GM23338 (cell line): ENCODE results near the gene KRT2. TPM values are rescaled to one million over a fixed set of nuclear protein-coding genes. Genes with fewer than 3 reads are reported as not detected.

Experiments
- ATAC-seq: fragments of 200-7000 bp; cut with Tn5 transposase; 3 replicates; pipeline ENCODE4 v1.9.1; 2020
- DNase-seq: peaks from one replicate; pipeline ENCODE4 v3.0.0-alpha.2; 2015; ENCODE audit warnings: low spot score
- H2AFZ ChIP-seq: fragments of 200-600 bp; sonication (generic); 2 replicates; pipeline ENCODE4 v1.8.0; 2016; ENCODE audit warnings: antibody characterized with exemption, mild to moderate bottlenecking, moderate library complexity
- H3F3A ChIP-seq: fragments of 200-600 bp; sonication (generic); replicated peaks from 2 replicates; pipeline ENCODE4 v1.8.0; 2017; ENCODE audit warnings: antibody characterized with exemption, mixed run types, low read depth
- H3K27ac ChIP-seq: fragments of 200-600 bp; sonication (generic); 2 replicates; pipeline ENCODE4 v1.6.1; 2016; ENCODE audit warnings: low read depth
- H3K27me3 ChIP-seq: fragments of 200-600 bp; sonication (generic); 2 replicates; pipeline ENCODE4 v1.8.0; 2016; ENCODE audit warnings: mild to moderate bottlenecking, mixed run types, moderate library complexity; ENCODE audit not compliant: insufficient read depth
- H3K36me3 ChIP-seq: fragments of 200-600 bp; sonication (generic); 2 replicates; pipeline ENCODE4 v1.8.0; 2016; ENCODE audit warnings: mild to moderate bottlenecking; ENCODE audit not compliant: insufficient read depth
- H3K4me1 ChIP-seq: fragments of 200-600 bp; sonication (generic); 2 replicates; pipeline ENCODE4 v1.8.0; 2016; ENCODE audit warnings: mild to moderate bottlenecking, moderate library complexity; ENCODE audit not compliant: insufficient read depth
- H3K4me2 ChIP-seq: fragments of 200-600 bp; sonication (generic); 2 replicates; pipeline ENCODE4 v1.7.1; 2017; ENCODE audit warnings: mixed run types
- H3K4me3 ChIP-seq: fragments of 200-600 bp; sonication (generic); 2 replicates; pipeline ENCODE4 v1.6.1; 2016; ENCODE audit warnings: mixed run types
- H3K79me2 ChIP-seq: fragments of 200-600 bp; sonication (generic); replicated peaks from 2 replicates; pipeline ENCODE4 v1.8.0; 2017; ENCODE audit warnings: mild to moderate bottlenecking; ENCODE audit not compliant: insufficient read depth
- H3K9me2 ChIP-seq: fragments of 200-600 bp; sonication (generic); 2 replicates; pipeline ENCODE4 v1.8.0; 2017; ENCODE audit not compliant: insufficient read depth
- H4K20me1 ChIP-seq: fragments of 200-600 bp; sonication (generic); replicated peaks from 2 replicates; pipeline ENCODE4 v1.8.0; 2017; ENCODE audit warnings: mild to moderate bottlenecking; ENCODE audit not compliant: insufficient read depth
- H3K27ac Mint-ChIP-seq: 2 replicates; pipeline ENCODE4 v1.8.0; 2020; ENCODE audit warnings: inconsistent platforms, mild to moderate bottlenecking, moderate library complexity, mixed read lengths
- H3K27me3 Mint-ChIP-seq: 3 replicates; pipeline ENCODE4 v1.8.0; 2022; ENCODE audit warnings: low read depth, mild to moderate bottlenecking, moderate library complexity, mixed read lengths, inconsistent platforms; ENCODE audit not compliant: insufficient read depth, poor library complexity
- H3K36me3 Mint-ChIP-seq: 3 replicates; pipeline ENCODE4 v1.8.0; 2021; ENCODE audit warnings: low read depth, mild to moderate bottlenecking, inconsistent platforms, moderate library complexity, mixed read lengths
- H3K4me1 Mint-ChIP-seq: 3 replicates; pipeline ENCODE4 v1.8.0; 2020; ENCODE audit warnings: mild to moderate bottlenecking, inconsistent platforms, mixed read lengths
- H3K4me3 Mint-ChIP-seq: 3 replicates; pipeline ENCODE4 v1.8.0; 2021; ENCODE audit warnings: moderate library complexity, mild to moderate bottlenecking, inconsistent platforms, mixed read lengths
- H3K9me3 Mint-ChIP-seq: 3 replicates; pipeline ENCODE4 v1.8.0; 2020; ENCODE audit warnings: moderate library complexity, mild to moderate bottlenecking, inconsistent platforms, mixed read lengths
- CREB1 ChIP-seq: fragments of 250-450 bp; sonication (Bioruptor Pico); IDR thresholded peaks from 2 replicates; pipeline ENCODE4 v1.5.0; 2020; ENCODE audit warnings: low read depth, mild to moderate bottlenecking, moderate library complexity
- EZH2 ChIP-seq: fragments of 200-600 bp; sonication (generic); IDR thresholded peaks from one replicate; pipeline ENCODE4 v1.8.0; 2017; ENCODE audit warnings: antibody characterized with exemption, mild to moderate bottlenecking, low read depth; ENCODE audit not compliant: unreplicated experiment
- EZH2phosphoT487 ChIP-seq: fragments of 200-600 bp; sonication (generic); IDR thresholded peaks from one replicate; pipeline ENCODE4 v1.8.1; 2018; ENCODE audit warnings: antibody characterized with exemption; ENCODE audit not compliant: unreplicated experiment
- JUNB ChIP-seq: IDR thresholded peaks from one replicate; pipeline ENCODE4 v1.6.1; 2016; ENCODE audit warnings: antibody characterized with exemption; ENCODE audit not compliant: unreplicated experiment
- NANOG ChIP-seq: IDR thresholded peaks from 2 replicates; pipeline ENCODE4 v1.6.1; 2016; ENCODE audit warnings: antibody characterized with exemption, borderline replicate concordance
- POLR2AphosphoS5 ChIP-seq: IDR thresholded peaks from 2 replicates; pipeline ENCODE4 v1.6.1; 2016; ENCODE audit warnings: antibody characterized with exemption, low read depth
- STAT1 ChIP-seq: IDR thresholded peaks from one replicate; pipeline ENCODE4 v1.6.1; 2016; ENCODE audit warnings: antibody characterized with exemption; ENCODE audit not compliant: unreplicated experiment
- ZNF114 ChIP-seq: fragments of 250-450 bp; sonication (Bioruptor Pico); IDR thresholded peaks from 2 replicates; pipeline ENCODE4 v1.5.0; 2020; ENCODE audit warnings: mild to moderate bottlenecking, moderate library complexity
- polyA plus RNA-seq: library from polyadenylated mRNA; unstranded; fragments of >200 nt; fragmentation: Nextera tagmentation; extraction: Ambion mirVana; gene quantifications from 2 replicates; pipeline ENCODE4 v1.2.1, GENCODE V29; 2016
- total RNA-seq: library from RNA; depleted of rRNA; stranded (reverse); fragments of >200 nt; shearing (Covaris generic); gene quantifications from 2 replicates; pipeline ENCODE4 v1.2.3, GENCODE V29; 2014
- TF ChIP-seq, protein P1 (sequence below): fragments of 250-450 bp; sonication (Bioruptor Pico); IDR thresholded peaks from 2 replicates; pipeline ENCODE4 v1.5.0; 2020; ENCODE audit warnings: mild to moderate bottlenecking, moderate library complexity
- TF ChIP-seq, protein P2 (sequence below), 2 experiments: fragments of 200-600 bp in 1 of 2; sonication (generic) in 1 of 2; conservative IDR thresholded peaks; 2 replicates each; pipeline versions ENCODE4 v1.5.1 to v1.6.1; 2016 to 2017; ENCODE audit warnings: antibody characterized with exemption in 2 of 2, low read depth in 2 of 2, mild to moderate bottlenecking in 2 of 2, moderate library complexity in 1 of 2
- TF ChIP-seq, protein P3 (sequence below): IDR thresholded peaks from one replicate; pipeline ENCODE4 v1.6.1; 2018; ENCODE audit warnings: antibody characterized with exemption; ENCODE audit not compliant: unreplicated experiment

The KRT2 gene
- total and polyA plus RNA-seq, 2 experiments from 2014 or later: not detected

DNA sequence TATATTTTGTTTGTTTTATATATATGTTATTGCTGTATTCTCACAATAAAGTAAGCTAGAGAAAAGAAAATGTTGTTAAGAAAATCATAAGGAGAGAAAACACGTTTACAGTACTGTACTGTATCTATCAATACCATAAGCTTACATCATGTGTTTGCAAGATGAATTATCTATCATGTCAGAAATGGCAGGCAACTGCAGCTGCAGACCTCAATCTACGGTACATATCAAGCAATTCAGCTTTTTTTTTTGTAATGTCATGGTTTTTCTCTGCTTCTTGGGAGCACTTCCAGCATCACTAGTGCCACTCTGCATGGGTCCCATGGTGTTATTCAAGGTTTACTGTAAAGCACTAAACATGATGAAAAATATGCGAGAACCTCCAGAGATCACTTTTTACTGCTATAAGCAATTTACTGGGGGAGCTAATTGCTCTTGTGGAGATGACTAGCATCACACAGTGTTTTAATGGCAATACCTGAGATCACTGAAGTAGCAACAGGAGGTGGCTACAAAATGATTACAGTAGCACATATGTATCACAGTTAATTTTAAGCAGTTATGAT lies 9.0 kb upstream of the KRT2 start (continued):
- TF ChIP-seq, protein P1, sequence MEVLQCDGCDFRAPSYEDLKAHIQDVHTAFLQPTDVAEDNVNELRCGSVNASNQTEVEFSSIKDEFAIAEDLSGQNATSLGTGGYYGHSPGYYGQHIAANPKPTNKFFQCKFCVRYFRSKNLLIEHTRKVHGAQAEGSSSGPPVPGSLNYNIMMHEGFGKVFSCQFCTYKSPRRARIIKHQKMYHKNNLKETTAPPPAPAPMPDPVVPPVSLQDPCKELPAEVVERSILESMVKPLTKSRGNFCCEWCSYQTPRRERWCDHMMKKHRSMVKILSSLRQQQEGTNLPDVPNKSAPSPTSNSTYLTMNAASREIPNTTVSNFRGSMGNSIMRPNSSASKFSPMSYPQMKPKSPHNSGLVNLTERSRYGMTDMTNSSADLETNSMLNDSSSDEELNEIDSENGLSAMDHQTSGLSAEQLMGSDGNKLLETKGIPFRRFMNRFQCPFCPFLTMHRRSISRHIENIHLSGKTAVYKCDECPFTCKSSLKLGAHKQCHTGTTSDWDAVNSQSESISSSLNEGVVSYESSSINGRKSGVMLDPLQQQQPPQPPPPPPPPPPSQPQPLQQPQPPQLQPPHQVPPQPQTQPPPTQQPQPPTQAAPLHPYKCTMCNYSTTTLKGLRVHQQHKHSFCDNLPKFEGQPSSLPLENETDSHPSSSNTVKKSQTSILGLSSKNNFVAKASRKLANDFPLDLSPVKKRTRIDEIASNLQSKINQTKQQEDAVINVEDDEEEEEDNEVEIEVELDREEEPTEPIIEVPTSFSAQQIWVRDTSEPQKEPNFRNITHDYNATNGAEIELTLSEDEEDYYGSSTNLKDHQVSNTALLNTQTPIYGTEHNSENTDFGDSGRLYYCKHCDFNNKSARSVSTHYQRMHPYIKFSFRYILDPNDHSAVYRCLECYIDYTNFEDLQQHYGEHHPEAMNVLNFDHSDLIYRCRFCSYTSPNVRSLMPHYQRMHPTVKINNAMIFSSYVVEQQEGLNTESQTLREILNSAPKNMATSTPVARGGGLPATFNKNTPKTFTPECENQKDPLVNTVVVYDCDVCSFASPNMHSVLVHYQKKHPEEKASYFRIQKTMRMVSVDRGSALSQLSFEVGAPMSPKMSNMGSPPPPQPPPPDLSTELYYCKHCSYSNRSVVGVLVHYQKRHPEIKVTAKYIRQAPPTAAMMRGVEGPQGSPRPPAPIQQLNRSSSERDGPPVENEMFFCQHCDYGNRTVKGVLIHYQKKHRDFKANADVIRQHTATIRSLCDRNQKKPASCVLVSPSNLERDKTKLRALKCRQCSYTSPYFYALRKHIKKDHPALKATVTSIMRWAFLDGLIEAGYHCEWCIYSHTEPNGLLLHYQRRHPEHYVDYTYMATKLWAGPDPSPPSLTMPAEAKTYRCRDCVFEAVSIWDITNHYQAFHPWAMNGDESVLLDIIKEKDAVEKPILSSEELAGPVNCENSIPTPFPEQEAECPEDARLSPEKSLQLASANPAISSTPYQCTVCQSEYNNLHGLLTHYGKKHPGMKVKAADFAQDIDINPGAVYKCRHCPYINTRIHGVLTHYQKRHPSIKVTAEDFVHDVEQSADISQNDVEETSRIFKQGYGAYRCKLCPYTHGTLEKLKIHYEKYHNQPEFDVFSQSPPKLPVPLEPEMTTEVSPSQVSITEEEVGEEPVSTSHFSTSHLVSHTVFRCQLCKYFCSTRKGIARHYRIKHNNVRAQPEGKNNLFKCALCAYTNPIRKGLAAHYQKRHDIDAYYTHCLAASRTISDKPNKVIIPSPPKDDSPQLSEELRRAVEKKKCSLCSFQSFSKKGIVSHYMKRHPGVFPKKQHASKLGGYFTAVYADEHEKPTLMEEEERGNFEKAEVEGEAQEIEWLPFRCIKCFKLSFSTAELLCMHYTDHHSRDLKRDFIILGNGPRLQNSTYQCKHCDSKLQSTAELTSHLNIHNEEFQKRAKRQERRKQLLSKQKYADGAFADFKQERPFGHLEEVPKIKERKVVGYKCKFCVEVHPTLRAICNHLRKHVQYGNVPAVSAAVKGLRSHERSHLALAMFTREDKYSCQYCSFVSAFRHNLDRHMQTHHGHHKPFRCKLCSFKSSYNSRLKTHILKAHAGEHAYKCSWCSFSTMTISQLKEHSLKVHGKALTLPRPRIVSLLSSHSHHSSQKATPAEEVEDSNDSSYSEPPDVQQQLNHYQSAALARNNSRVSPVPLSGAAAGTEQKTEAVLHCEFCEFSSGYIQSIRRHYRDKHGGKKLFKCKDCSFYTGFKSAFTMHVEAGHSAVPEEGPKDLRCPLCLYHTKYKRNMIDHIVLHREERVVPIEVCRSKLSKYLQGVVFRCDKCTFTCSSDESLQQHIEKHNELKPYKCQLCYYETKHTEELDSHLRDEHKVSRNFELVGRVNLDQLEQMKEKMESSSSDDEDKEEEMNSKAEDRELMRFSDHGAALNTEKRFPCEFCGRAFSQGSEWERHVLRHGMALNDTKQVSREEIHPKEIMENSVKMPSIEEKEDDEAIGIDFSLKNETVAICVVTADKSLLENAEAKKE (CRISPR knock-in tag): no peak
- TF ChIP-seq CREB1 (CRISPR knock-in tag) (no peak), JUNB (no peak), EZH2phosphoT487 (no peak), POLR2AphosphoS5 (no peak)
- TF ChIP-seq, protein P2, sequence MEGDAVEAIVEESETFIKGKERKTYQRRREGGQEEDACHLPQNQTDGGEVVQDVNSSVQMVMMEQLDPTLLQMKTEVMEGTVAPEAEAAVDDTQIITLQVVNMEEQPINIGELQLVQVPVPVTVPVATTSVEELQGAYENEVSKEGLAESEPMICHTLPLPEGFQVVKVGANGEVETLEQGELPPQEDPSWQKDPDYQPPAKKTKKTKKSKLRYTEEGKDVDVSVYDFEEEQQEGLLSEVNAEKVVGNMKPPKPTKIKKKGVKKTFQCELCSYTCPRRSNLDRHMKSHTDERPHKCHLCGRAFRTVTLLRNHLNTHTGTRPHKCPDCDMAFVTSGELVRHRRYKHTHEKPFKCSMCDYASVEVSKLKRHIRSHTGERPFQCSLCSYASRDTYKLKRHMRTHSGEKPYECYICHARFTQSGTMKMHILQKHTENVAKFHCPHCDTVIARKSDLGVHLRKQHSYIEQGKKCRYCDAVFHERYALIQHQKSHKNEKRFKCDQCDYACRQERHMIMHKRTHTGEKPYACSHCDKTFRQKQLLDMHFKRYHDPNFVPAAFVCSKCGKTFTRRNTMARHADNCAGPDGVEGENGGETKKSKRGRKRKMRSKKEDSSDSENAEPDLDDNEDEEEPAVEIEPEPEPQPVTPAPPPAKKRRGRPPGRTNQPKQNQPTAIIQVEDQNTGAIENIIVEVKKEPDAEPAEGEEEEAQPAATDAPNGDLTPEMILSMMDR (conservative IDR thresholded peaks at IDR 0.05; ENCODE audit: low read depth in 2 of 2): no peak

DNA sequence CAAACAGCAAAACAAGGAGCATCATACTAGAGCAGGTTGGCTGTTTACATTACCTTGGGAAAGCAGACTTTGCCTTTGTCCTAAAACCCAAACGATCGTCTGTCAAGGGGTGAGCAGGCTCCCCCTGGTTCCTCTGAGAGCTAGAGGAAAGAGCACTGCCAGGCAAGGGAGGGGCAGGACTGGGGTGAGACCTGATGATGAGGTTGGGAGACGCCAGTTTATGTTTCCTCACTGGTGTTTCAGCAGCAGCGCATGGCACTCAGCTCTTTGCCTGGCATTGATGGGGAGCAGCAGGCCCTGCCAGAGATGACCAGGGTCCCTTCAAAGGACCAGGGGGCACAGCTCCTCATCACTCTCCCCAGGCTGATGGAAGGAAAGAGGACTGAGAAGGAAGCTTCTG lies 7.9 kb upstream of the KRT2 start:
- Histone ChIP-seq H3K27me3 (no peaks in the 10 kb centered on the region), H3K79me2 (no peaks in the 10 kb centered on the region), H3K4me2 (no peak overlapping the region), H3K9me2 (no peaks in the 10 kb centered on the region), H3K27ac (no peak overlapping the region), H3K36me3 (no peaks in the 10 kb centered on the region), H2AFZ (no peak overlapping the region), H3K4me3 (no peak overlapping the region), H4K20me1 (no peaks in the 10 kb centered on the region), H3F3A (no peaks in the 10 kb centered on the region), H3K4me1 (no peaks in the 10 kb centered on the region)
- Mint-ChIP-seq H3K27ac (no peak overlapping the region), H3K4me3 (no peak overlapping the region), H3K9me3 (no peaks in the 10 kb centered on the region), H3K27me3 (peaks cover 2% of the 10 kb centered on the region), H3K4me1 (no peaks in the 10 kb centered on the region; the same call in 2 of the 3 replicates), H3K36me3 (no peaks in the 10 kb centered on the region)
- ATAC-seq (no peak), DNase-seq (no peak)
- TF ChIP-seq EZH2phosphoT487 (no peak), JUNB (no peak), STAT1 (no peak), NANOG (no peak), EZH2 (no peak), ZNF114 (CRISPR knock-in tag) (no peak)
- TF ChIP-seq, protein P3, sequence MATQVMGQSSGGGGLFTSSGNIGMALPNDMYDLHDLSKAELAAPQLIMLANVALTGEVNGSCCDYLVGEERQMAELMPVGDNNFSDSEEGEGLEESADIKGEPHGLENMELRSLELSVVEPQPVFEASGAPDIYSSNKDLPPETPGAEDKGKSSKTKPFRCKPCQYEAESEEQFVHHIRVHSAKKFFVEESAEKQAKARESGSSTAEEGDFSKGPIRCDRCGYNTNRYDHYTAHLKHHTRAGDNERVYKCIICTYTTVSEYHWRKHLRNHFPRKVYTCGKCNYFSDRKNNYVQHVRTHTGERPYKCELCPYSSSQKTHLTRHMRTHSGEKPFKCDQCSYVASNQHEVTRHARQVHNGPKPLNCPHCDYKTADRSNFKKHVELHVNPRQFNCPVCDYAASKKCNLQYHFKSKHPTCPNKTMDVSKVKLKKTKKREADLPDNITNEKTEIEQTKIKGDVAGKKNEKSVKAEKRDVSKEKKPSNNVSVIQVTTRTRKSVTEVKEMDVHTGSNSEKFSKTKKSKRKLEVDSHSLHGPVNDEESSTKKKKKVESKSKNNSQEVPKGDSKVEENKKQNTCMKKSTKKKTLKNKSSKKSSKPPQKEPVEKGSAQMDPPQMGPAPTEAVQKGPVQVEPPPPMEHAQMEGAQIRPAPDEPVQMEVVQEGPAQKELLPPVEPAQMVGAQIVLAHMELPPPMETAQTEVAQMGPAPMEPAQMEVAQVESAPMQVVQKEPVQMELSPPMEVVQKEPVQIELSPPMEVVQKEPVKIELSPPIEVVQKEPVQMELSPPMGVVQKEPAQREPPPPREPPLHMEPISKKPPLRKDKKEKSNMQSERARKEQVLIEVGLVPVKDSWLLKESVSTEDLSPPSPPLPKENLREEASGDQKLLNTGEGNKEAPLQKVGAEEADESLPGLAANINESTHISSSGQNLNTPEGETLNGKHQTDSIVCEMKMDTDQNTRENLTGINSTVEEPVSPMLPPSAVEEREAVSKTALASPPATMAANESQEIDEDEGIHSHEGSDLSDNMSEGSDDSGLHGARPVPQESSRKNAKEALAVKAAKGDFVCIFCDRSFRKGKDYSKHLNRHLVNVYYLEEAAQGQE: no peak
